ENCODE results near the gene INPP5J. TPM values are rescaled to one million over a fixed set of nuclear protein-coding genes. Genes with fewer than 3 reads are reported as not detected.

The INPP5J gene
- total RNA-seq, 1 experiment from 2014 or later, result 4.2 TPM

- no peak for DNase-seq
- peaks cover 8% of the 10 kb centered on the region for H3K36me3 Mint-ChIP-seq (ENCODE audit: insufficient read depth, unreplicated experiment)
- intact Hi-C loops (cut with micrococcal nuclease; ENCODE audit: unreplicated experiment), result no loop called here
- H3K27ac Mint-ChIP-seq (ENCODE audit: unreplicated experiment), result no peak overlapping the region
- peaks cover 16% of the 10 kb centered on the region for H3K27me3 Mint-ChIP-seq (ENCODE audit: unreplicated experiment)
- no peak for TF ChIP-seq CTCF (IDR thresholded peaks at IDR 0.05; ENCODE audit: unreplicated experiment)
- H3K4me3 Mint-ChIP-seq (ENCODE audit: low read depth, unreplicated experiment), result no peak overlapping the region
- H3K4me1 Mint-ChIP-seq (ENCODE audit: low read depth, unreplicated experiment), result peaks cover 9% of the 10 kb centered on the region
- no TSS peak for BruUV-seq (replicated peaks)
- H3K9me3 Mint-ChIP-seq (ENCODE audit: low read depth, unreplicated experiment), result no peaks in the 10 kb centered on the region
- CTCF ChIA-PET, result no interaction called here
These were observed 2.9 kb downstream of the INPP5J start for GRCh38 chr22:31125521-31126117.

GRCh38 chr22:31126128-31126868 is 3.5 kb downstream of the INPP5J start:
- Mint-ChIP-seq H3K9me3 (ENCODE audit: low read depth, unreplicated experiment) (no peaks in the 10 kb centered on the region), H3K4me3 (ENCODE audit: low read depth, unreplicated experiment) (no peak overlapping the region), H3K36me3 (ENCODE audit: insufficient read depth, unreplicated experiment) (peaks cover 8% of the 10 kb centered on the region), H3K27ac (ENCODE audit: unreplicated experiment) (no peak overlapping the region), H3K4me1 (ENCODE audit: low read depth, unreplicated experiment) (peaks cover 15% of the 10 kb centered on the region), H3K27me3 (ENCODE audit: unreplicated experiment) (peaks cover 16% of the 10 kb centered on the region)
- DNase-seq, result no peak
- no peak for TF ChIP-seq CTCF (IDR thresholded peaks at IDR 0.05; ENCODE audit: unreplicated experiment)
- intact Hi-C loops (cut with micrococcal nuclease; ENCODE audit: unreplicated experiment), result no loop called here
- CTCF ChIA-PET, result no interaction called here
- no TSS peak for BruUV-seq (replicated peaks)

GRCh38 chr22:31126869-31127175 is 4.1 kb downstream of the INPP5J start:
- peaks cover 16% of the 10 kb centered on the region for H3K27me3 Mint-ChIP-seq (ENCODE audit: unreplicated experiment)
- no peak for DNase-seq
- peaks cover 20% of the 10 kb centered on the region for H3K4me1 Mint-ChIP-seq (ENCODE audit: low read depth, unreplicated experiment)
- no peak for TF ChIP-seq CTCF (IDR thresholded peaks at IDR 0.05; ENCODE audit: unreplicated experiment)
- peaks cover 8% of the 10 kb centered on the region for H3K36me3 Mint-ChIP-seq (ENCODE audit: insufficient read depth, unreplicated experiment)
- no TSS peak for BruUV-seq (replicated peaks)
- no peak overlapping the region for H3K27ac Mint-ChIP-seq (ENCODE audit: unreplicated experiment)
- CTCF ChIA-PET, result no interaction called here
- intact Hi-C loops (cut with micrococcal nuclease; ENCODE audit: unreplicated experiment), result no loop called here
- no peaks in the 10 kb centered on the region for H3K9me3 Mint-ChIP-seq (ENCODE audit: low read depth, unreplicated experiment)
- H3K4me3 Mint-ChIP-seq (ENCODE audit: low read depth, unreplicated experiment), result no peak overlapping the region

- DNase-seq, result no peak
- Mint-ChIP-seq H3K4me3 (ENCODE audit: low read depth, unreplicated experiment) (no peak overlapping the region), H3K27ac (ENCODE audit: unreplicated experiment) (no peak overlapping the region), H3K36me3 (ENCODE audit: insufficient read depth, unreplicated experiment) (peaks cover 8% of the 10 kb centered on the region), H3K4me1 (ENCODE audit: low read depth, unreplicated experiment) (peaks cover 24% of the 10 kb centered on the region), H3K9me3 (ENCODE audit: low read depth, unreplicated experiment) (no peaks in the 10 kb centered on the region), H3K27me3 (ENCODE audit: unreplicated experiment) (peaks cover 16% of the 10 kb centered on the region)
- intact Hi-C loops (cut with micrococcal nuclease; ENCODE audit: unreplicated experiment), result no loop called here
- TF ChIP-seq CTCF (IDR thresholded peaks at IDR 0.05; ENCODE audit: unreplicated experiment), result no peak
- CTCF ChIA-PET, result no interaction called here
- no TSS peak for BruUV-seq (replicated peaks)
These were observed 4.5 kb downstream of the INPP5J start for GRCh38 chr22:31127181-31127772.

All from Calu3 (cell line).